ENCODE results near the gene HMGB4.

Gene HMGB4

GRCh38 chr1:33902486-33903209 is 38.8 kb downstream of the HMGB4 start:
- no peak for TF ChIP-seq CTCF (IDR thresholded peaks at IDR 0.05; ENCODE audit: borderline replicate concordance, insufficient read depth, low read depth, low read length)

GRCh38 chr1:33903210-33903589 is 39.3 kb downstream of the HMGB4 start:
- TF ChIP-seq CTCF (IDR thresholded peaks at IDR 0.05; ENCODE audit: borderline replicate concordance, insufficient read depth, low read depth, low read length): no peak
- no peak overlapping the region for H3K4me3 ChIP-seq (ENCODE audit: low read depth, low read length)

More at GRCh38 chr1:33902486-33903209, 38.8 kb downstream of the HMGB4 start:
- no peak overlapping the region for H3K4me3 ChIP-seq (ENCODE audit: low read depth, low read length)

GRCh38 chr1:33905241-33905640 is 41.4 kb downstream of the HMGB4 start:
- no peak for TF ChIP-seq CTCF (IDR thresholded peaks at IDR 0.05; ENCODE audit: borderline replicate concordance, insufficient read depth, low read depth, low read length)

GRCh38 chr1:33906156-33906555 is 42.3 kb downstream of the HMGB4 start:
- no peak for TF ChIP-seq CTCF (IDR thresholded peaks at IDR 0.05; ENCODE audit: borderline replicate concordance, insufficient read depth, low read depth, low read length)
- H3K4me3 ChIP-seq (ENCODE audit: low read depth, low read length): no peak overlapping the region

More at GRCh38 chr1:33905241-33905640, 41.4 kb downstream of the HMGB4 start:
- no peak overlapping the region for H3K4me3 ChIP-seq (ENCODE audit: low read depth, low read length)

- no peak for TF ChIP-seq CTCF (IDR thresholded peaks at IDR 0.05; ENCODE audit: borderline replicate concordance, insufficient read depth, low read depth, low read length)
Observed at GRCh38 chr1:33908324-33908956, 44.6 kb downstream of the HMGB4 start.

More at GRCh38 chr1:33908324-33908956, 44.6 kb downstream of the HMGB4 start:
- no peak overlapping the region for H3K4me3 ChIP-seq (ENCODE audit: low read depth, low read length)
